Mucosa of descending colon (tissue), 3 donors: Measurements from ENCODE around the gene ADAP1. TPM values are rescaled to one million over a fixed set of nuclear protein-coding genes. Genes with fewer than 3 reads are reported as not detected.

Experiments used
- ATAC-seq: fragments of 200-7000 bp; cut with Tn5 transposase; one replicate; pipeline ENCODE4 v1.9.1; 2020; ENCODE audit warnings: mild to moderate bottlenecking, moderate library complexity
- DNase-seq, 3 donors: peaks; one replicate each; pipeline ENCODE4 v3.0.0-alpha.2; 2020
- H3K36me3 ChIP-seq: fragments of 200-600 bp; one replicate; pipeline ENCODE4 v1.8.0; 2021; ENCODE audit warnings: low read depth, mild to moderate bottlenecking
- H3K4me1 ChIP-seq: fragments of 200-600 bp; one replicate; pipeline ENCODE4 v1.8.0; 2021; ENCODE audit warnings: low read depth, mild to moderate bottlenecking
- H3K4me3 ChIP-seq: fragments of 200-600 bp; one replicate; pipeline ENCODE4 v1.8.0; 2021; ENCODE audit warnings: mild to moderate bottlenecking
- H3K9me3 ChIP-seq: fragments of 200-600 bp; one replicate; pipeline ENCODE4 v1.8.0; 2021; ENCODE audit warnings: mild to moderate bottlenecking
- intact Hi-C, 2 donors: fragments of 100-400 bp; cut with DNase I in 1 of 2; cut with micrococcal nuclease in 1 of 2; formaldehyde crosslinking; loops; one replicate each; pipeline versions ENCODE4 v1.11.0 to v1.11.1; 2022; cut with DNase I, micrococcal nuclease
- total RNA-seq, 3 donors: library from RNA; stranded (reverse); fragmentation: NEBNext Ultra II Directional in 2 of 3; extraction: Animal tissue kit (Norgen Biotek cat#: 25700) in 2 of 3; gene quantifications; one replicate each; pipeline versions ENCODE4 v1.2.1 to v1.2.4, GENCODE V29; 2021 to 2023
- TF ChIP-seq, protein P1 (sequence below): fragments of 200-600 bp; IDR thresholded peaks from one replicate; pipeline ENCODE4 v1.8.0; 2022; ENCODE audit warnings: antibody characterized with exemption, mild to moderate bottlenecking
- donor health status: DM: no; HTN: no; CAD: no; lungs with moderate emphysema.
- donor health status: DM: no; HTN: no; CAD: no.
- donor health status: DM: no; HTN: yes; CAD: no.

ADAP1 gene
- total RNA-seq, 3 donors from 2014 or later, result 80.7 to 153 (median 98.8) TPM

DNA sequence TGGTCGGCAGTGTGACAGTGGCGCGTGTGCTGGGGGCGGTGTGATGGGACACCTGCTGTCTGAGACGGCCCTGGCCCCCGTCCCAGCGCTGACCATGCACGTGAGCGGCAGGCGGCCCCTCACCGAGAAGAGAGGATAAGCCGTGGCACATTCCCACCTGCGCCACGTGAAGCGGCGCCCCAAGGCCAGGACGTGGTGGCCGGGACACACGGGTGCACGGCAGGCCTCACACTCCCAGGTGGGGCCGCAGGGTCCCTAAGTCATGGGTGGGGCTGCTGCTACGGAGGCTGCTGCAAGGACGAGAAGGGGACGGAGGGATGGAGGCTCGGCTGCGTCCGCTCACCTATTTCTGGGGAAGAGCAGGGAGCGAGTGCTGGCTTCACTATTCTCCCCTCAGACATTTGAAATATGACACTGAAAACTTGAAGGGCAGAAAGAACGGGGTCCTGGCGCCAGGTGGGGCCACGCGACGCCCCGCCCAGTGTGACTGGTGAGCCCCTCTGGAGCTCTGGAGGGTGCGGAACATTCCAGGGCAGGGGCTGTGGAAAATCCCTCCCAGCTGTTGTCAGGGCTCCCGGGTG lies 36.0 kb upstream of the ADAP1 start:
- no peak overlapping the region for H3K4me3 ChIP-seq
- intact Hi-C loops, result loop anchor here (5.0 to 10.0 kb wide), 2 partner anchors 77 to 184 kb away; no protein-coding TSS in a partner anchor
- peaks cover 9% of the 10 kb centered on the region for H3K4me1 ChIP-seq
- no peaks in the 10 kb centered on the region for H3K9me3 ChIP-seq
- TF ChIP-seq, protein P1, sequence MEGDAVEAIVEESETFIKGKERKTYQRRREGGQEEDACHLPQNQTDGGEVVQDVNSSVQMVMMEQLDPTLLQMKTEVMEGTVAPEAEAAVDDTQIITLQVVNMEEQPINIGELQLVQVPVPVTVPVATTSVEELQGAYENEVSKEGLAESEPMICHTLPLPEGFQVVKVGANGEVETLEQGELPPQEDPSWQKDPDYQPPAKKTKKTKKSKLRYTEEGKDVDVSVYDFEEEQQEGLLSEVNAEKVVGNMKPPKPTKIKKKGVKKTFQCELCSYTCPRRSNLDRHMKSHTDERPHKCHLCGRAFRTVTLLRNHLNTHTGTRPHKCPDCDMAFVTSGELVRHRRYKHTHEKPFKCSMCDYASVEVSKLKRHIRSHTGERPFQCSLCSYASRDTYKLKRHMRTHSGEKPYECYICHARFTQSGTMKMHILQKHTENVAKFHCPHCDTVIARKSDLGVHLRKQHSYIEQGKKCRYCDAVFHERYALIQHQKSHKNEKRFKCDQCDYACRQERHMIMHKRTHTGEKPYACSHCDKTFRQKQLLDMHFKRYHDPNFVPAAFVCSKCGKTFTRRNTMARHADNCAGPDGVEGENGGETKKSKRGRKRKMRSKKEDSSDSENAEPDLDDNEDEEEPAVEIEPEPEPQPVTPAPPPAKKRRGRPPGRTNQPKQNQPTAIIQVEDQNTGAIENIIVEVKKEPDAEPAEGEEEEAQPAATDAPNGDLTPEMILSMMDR, result no peak
- ATAC-seq (no peak), DNase-seq (no peak)
- no peaks in the 10 kb centered on the region for H3K36me3 ChIP-seq

DNA sequence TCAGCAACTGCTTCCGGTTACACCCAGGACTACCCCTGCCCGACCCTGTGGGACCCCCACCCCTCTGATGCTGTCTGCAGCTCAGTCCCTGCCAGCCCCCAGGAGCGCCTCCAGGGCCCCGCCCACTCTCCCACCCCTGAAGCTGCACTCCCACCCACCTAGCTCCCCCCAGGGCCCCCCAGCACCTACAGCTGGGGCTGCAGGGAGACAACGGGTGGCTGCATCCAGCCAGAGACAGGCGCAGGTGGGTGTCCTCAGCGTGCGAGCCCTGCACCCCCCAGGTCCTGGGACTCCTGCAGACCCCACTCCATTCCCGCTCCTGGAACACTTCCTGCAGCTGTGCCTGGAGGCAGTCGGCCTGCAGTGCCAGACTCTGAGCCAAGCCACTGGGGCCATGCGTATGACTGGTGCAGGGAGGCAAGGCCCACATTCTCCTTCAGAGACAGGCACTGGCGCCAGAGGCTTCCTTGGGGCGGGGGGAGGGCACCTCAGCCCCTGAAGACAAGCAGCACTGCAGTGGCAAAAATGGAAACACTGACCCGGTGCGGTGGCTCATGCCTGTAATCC lies 34.6 kb upstream of the ADAP1 start:
- ATAC-seq (no peak), DNase-seq (no peak)
- peaks cover 9% of the 10 kb centered on the region for H3K4me1 ChIP-seq
- no peaks in the 10 kb centered on the region for H3K36me3 ChIP-seq
- intact Hi-C loops, result no loop called here
- TF ChIP-seq, protein P1, result no peak
- no peak overlapping the region for H3K4me3 ChIP-seq
- no peaks in the 10 kb centered on the region for H3K9me3 ChIP-seq

DNA sequence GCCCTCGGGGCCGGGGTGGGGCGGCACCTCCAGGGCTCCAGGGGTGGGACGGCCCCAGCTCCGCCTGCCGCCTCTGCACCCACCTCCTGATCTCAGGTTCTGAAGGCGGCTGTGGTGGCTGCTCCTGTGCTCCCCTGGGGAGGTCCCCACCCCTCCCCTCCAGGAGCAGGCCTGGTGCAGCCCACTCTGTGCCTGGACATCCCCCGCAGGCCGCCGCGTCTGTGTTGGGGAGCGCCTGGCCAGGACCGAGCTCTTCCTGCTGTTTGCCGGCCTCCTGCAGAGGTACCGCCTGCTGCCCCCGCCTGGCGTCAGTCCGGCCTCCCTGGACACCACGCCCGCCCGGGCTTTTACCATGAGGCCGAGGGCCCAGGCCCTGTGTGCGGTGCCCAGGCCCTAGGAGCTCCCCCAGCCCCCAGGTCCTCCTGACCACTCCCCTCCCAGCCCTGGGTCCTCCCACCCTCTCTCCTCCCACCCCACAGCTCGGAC lies 34.0 kb upstream of the ADAP1 start:
- Histone ChIP-seq H3K4me3 (no peak overlapping the region), H3K9me3 (no peaks in the 10 kb centered on the region), H3K36me3 (no peaks in the 10 kb centered on the region), H3K4me1 (peaks cover 8% of the 10 kb centered on the region)
- intact Hi-C loops, result no loop called here
- ATAC-seq, result peak; percentile 52
- TF ChIP-seq, protein P1, result no peak
- peak in 2 of 3 donors; percentile 55 to 62 for DNase-seq

DNA sequence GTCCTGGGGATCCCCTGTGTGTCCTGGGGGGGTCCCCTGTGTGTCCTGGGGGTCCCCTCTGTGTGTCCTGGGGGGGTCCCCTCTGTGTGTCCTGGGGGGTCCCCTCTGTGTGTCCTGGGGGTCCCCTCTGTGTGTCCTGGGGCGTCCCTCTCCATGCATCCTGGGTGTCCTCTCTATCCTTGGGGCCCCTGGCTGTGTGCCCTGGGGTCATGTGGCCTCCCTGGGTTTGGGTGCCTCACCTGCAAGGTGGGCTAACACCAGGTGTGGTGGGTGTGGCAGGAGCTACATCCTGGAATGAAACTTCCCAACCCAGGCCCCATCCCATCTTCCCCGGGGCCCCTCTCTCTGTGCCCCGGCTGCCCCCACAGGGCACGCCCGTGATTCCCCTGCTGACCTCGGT lies 33.4 kb upstream of the ADAP1 start:
- H3K4me1 ChIP-seq, result peaks cover 8% of the 10 kb centered on the region
- H3K9me3 ChIP-seq, result no peaks in the 10 kb centered on the region
- TF ChIP-seq, protein P1, result no peak
- ATAC-seq (no peak), DNase-seq (no peak)
- no peaks in the 10 kb centered on the region for H3K36me3 ChIP-seq
- intact Hi-C loops, result no loop called here
- H3K4me3 ChIP-seq, result no peak overlapping the region

DNA sequence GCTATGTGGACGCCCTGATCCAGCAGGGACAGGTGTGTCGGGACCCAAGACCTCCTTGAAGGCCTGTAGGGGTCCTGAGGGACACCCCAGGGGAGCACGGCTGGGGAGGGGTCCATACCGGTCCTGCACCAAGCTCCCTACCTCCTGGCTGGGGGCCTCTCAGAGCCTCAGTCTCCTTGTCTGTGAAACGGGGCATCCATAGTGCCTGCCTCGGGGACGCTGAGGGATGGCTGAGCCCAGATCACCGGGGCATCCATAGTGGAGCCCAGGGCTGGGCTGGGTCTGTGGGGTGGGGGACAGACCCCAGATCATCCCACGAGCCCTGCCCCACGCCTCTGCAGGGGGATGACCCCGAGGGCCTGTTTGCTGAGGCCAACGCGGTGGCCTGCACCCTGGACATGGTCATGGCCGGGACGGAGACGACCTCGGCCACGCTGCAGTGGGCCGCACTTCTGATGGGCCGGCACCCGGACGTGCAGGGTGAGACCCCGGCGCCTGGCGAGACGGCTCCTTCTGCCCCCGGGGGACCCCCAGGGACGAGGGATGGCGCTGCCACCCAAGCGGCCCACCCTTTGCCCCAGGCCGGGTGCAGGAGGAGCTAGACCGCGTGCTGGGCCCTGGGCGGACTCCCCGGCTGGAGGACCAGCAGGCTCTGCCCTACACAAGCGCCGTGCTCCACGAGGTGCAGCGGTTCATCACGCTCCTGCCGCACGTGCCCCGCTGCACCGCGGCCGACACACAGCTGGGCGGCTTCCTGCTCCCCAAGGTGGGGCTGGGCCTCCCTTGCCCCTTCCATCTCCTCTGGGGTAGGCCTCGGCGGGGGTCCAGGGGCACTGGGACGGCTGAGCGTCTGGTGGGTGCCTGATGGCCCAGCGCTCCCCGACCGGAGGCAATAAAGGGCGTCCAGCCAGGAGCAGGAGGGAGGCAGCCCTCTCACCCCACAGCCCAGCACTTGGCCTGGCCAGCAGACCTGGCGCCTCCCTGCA lies 32.6 kb upstream of the ADAP1 start:
- intact Hi-C loops, result no loop called here
- Histone ChIP-seq H3K36me3 (no peaks in the 10 kb centered on the region), H3K9me3 (no peaks in the 10 kb centered on the region), H3K4me3 (no peak overlapping the region), H3K4me1 (peaks cover 8% of the 10 kb centered on the region)
- DNase-seq (no peak), ATAC-seq (no peak)
- TF ChIP-seq, protein P1, result no peak
